BJ (cell line): ENCODE data around the gene RHOBTB3. TPM values are rescaled to one million over a fixed set of nuclear protein-coding genes. Genes with fewer than 3 reads are reported as not detected.
A peak's percentile ranks its signal among the peaks of the same experiment; 100 is the strongest.

ENCODE experiments used
- CTCF ChIA-PET: fragments of 350-600 bp; formaldehyde crosslinking; extraction: SDS; loops from one replicate; lab custom pipeline; 2021; ENCODE audit warnings: antibody characterized with exemption, inconsistent platforms; lab: Yijun Ruan, JAX
- POLR2A ChIA-PET: fragments of 300-600 bp; sonication (Branson Sonifier 250); formaldehyde crosslinking; extraction: SDS; loops from one replicate; lab custom pipeline; 2021; ENCODE audit warnings: antibody characterized with exemption; lab: Charles Lee
- DNase-seq: peaks from one replicate; pipeline ENCODE4 v3.0.0-alpha.2; 2011; ENCODE audit warnings: low read depth
- H3K27me3 ChIP-seq: 2 replicates; pipeline ENCODE4 v1.6.0; 2011; ENCODE audit warnings: low read length; ENCODE audit not compliant: control insufficient read depth, insufficient read depth
- H3K36me3 ChIP-seq: 2 replicates; pipeline ENCODE4 v1.5.1; 2011; ENCODE audit warnings: low read length; ENCODE audit not compliant: control insufficient read depth, insufficient read depth
- H3K4me3 ChIP-seq: 2 replicates; pipeline ENCODE4 v1.5.1; 2011; ENCODE audit warnings: low read depth, mild to moderate bottlenecking, control low read depth, low read length
- polyA plus RNA-seq: library from polyadenylated mRNA; depleted of rRNA; stranded (reverse); fragments of >200 nt; gene quantifications from 2 replicates; pipeline ENCODE4 v1.2.3, GENCODE V29; 2011
- TF ChIP-seq, protein P1 (sequence below): IDR thresholded peaks from 2 replicates; pipeline ENCODE4 v1.5.1; 2011; ENCODE audit warnings: low read depth, mild to moderate bottlenecking, control low read depth, inconsistent platforms, low read length, moderate library complexity; ENCODE audit not compliant: insufficient read depth

The RHOBTB3 gene
- polyA plus RNA-seq, 1 experiment = 320 TPM

DNA sequence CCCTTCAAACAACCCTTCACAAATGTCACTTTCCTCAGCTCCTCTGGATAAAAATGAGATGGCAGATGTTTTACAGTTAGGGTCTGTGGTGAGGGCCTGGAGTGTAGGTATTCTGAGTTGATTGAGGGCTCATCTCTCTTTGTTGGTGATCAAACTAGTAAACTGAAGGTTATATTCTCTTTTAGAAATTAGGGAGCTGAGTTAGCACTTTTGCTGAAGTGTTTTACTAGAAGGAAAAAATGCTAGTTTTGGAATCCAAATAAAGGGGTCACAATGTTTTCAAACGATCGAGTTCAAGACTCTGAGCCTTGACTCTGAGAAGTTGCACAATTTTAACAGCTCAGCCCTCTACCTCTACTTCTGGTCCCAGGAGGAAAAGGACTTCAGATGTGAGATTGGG is 23.4 kb downstream of the RHOBTB3 start:
- H3K36me3 ChIP-seq = peaks cover 22% of the 10 kb centered on the region
- DNase-seq = no peak
- TF ChIP-seq, protein P1, sequence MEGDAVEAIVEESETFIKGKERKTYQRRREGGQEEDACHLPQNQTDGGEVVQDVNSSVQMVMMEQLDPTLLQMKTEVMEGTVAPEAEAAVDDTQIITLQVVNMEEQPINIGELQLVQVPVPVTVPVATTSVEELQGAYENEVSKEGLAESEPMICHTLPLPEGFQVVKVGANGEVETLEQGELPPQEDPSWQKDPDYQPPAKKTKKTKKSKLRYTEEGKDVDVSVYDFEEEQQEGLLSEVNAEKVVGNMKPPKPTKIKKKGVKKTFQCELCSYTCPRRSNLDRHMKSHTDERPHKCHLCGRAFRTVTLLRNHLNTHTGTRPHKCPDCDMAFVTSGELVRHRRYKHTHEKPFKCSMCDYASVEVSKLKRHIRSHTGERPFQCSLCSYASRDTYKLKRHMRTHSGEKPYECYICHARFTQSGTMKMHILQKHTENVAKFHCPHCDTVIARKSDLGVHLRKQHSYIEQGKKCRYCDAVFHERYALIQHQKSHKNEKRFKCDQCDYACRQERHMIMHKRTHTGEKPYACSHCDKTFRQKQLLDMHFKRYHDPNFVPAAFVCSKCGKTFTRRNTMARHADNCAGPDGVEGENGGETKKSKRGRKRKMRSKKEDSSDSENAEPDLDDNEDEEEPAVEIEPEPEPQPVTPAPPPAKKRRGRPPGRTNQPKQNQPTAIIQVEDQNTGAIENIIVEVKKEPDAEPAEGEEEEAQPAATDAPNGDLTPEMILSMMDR = no peak
- no peaks in the 10 kb centered on the region for H3K27me3 ChIP-seq
- no peak overlapping the region for H3K4me3 ChIP-seq
- ChIA-PET POLR2A (no interaction called here), CTCF (no interaction called here)

DNA sequence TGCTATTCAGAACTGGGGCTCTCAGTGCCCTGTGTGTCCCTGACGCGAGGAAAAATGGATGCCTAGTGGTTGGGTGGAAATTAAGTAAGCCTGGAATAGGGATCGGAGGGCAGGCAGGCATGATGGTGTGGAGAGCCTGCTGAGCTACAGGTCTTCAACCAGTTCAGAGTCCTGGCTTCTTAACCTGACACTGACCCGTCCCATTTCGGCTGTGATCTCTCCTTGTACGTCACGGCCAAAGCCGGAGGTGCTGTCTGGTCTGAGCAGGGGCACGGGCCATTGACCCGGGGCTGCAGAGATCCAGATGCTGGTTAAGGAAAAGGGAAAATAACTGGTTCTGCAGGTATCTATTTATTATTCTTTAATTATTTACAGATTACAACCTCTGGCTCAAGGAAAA is 27.9 kb downstream of the RHOBTB3 start:
- TF ChIP-seq, protein P1 = no peak
- POLR2A ChIA-PET = interaction anchor here (0.6 kb wide), 1 partner anchor 353 kb away, joined by 3 read pairs; no protein-coding TSS in a partner anchor
- CTCF ChIA-PET = interaction anchor here (1.0 to 1.4 kb wide), 3 partner anchors 25 to 104 kb away, joined by 3 to 4 read pairs (median 3); no protein-coding TSS in a partner anchor
- Histone ChIP-seq H3K36me3 (peaks cover 17% of the 10 kb centered on the region), H3K4me3 (no peak overlapping the region), H3K27me3 (no peaks in the 10 kb centered on the region)
- DNase-seq = no peak

DNA sequence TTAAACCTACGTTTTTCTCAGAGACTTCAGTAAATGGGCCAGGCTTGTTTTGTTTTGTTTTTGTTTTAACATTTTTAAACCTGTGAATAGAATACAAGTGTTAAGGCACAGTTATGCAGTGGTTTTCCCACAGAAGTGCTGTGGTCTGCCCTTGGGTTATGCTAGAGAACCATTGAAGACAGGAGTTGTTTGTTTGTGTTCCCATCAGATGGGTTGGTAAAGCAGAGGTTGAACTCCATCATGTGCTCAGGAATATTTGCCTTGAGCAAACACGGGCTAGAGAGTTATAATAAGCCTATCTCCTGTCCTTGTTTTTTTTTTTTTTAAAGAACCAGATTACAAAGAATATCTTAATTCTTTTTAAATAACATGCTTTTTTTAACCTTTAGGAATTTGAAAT is 28.5 kb downstream of the RHOBTB3 start:
- peak; percentile 36 for DNase-seq
- TF ChIP-seq, protein P1 = no peak
- ChIA-PET CTCF (no interaction called here), POLR2A (interaction anchor here (0.7 to 1.0 kb wide), 3 partner anchors 25 to 63 kb away, joined by 3 to 7 read pairs (median 3); partner anchors contain the start of gene GLRX)
- peaks cover 15% of the 10 kb centered on the region for H3K36me3 ChIP-seq
- no peaks in the 10 kb centered on the region for H3K27me3 ChIP-seq
- no peak overlapping the region for H3K4me3 ChIP-seq

DNA sequence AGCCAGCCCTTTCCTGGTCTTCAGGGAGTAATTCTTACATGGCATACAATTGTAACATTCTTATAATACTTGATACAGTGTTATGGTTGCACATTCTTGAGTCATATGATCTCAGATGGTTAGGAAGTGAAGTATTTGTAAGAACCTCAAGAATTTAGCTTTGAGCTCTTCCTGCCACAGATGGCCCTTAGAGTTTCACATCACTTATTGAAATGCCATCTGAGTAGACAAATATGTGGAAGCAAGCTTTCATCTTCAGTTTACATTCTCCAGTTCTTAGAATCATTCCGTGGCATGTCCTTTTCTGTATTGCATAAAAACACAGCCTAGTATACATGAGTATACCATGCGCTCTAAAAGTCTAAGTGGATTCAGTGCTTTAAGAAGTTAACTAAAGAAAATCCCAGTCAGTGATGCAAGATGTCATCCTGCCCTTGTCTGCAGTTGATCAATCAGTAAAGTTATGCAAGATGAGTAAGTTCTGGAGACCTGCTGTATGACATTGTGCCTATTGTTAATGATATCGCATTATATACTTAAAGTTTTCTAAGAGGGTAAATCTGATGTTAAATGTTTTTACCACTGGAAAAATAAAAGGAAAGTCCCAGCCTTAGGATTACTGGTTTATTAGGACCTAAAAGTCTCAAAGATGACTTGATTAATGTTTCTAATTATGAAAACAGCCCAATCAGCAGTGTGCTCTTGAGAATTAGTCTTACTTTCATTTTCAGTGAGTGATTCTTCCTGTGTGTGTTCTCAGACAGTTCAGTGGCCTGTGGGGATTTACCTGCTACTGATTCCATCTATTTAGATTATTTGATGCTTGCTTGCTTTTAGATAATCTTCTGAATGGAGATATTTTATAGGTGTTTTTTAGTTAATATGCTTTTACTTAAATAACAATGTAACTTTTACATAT is 29.4 kb downstream of the RHOBTB3 start:
- CTCF ChIA-PET = interaction anchor here (2.1 kb wide), 1 partner anchor 21 kb away, joined by 7 read pairs; no protein-coding TSS in a partner anchor
- Histone ChIP-seq H3K36me3 (peaks cover 11% of the 10 kb centered on the region), H3K27me3 (no peaks in the 10 kb centered on the region), H3K4me3 (no peak overlapping the region)
- POLR2A ChIA-PET = interaction anchor here (0.7 to 1.0 kb wide), 4 partner anchors 26 to 114 kb away, joined by 3 to 7 read pairs (median 4); partner anchors contain the start of genes GLRX and RFESD
- TF ChIP-seq, protein P1 = no peak
- peak; percentile 94 for DNase-seq
